GM04504 (cell line): ENCODE data around the gene MISP.
"Not testable (repeated sequence)": the region's sequence is repeated elsewhere in the genome, so short reads cannot be mapped to it uniquely, and the experiment has no call there.

Source experiments
- DNase-seq: peaks from one replicate; pipeline ENCODE4 v3.0.0-alpha.2; 2012; ENCODE audit warnings: low read depth

The MISP gene

GRCh38 chr19:750640-751423 is at the start of gene MISP:
TSS of gene MISP (plus strand) at chr19:751112. CDS start at chr19:756947, 5,835 bp downstream.
- DNase-seq = no peak

- DNase-seq = not testable (repeated sequence)
These were observed 48.1 kb upstream of the MISP start for GRCh38 chr19:702847-703246.

- no peak for DNase-seq
These were observed 47.6 kb upstream of the MISP start for GRCh38 chr19:703329-703650.

GRCh38 chr19:703651-704446 is 47.1 kb upstream of the MISP start:
- DNase-seq = no peak

DNA sequence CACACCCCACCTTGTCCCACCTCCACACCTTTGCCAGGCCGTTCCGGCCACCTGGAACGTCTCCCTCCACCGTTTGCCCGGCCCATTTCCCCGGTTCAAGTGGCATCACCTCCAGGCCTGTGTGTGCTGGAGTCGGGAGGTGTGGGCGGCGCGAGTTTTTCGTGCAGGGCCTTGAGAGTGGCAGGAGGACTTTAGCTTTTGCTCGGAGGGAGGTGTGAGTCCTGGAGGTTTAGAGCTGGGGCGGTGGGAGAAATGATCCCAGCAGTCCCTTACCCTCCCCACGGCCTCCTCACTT is 46.5 kb upstream of the MISP start:
- DNase-seq = no peak

GRCh38 chr19:708154-709143 is 42.5 kb upstream of the MISP start, which contains the start of gene PALM:
TSS of gene PALM (plus strand) at chr19:708935. CDS start at chr19:709147, 212 bp downstream.
- no peak for DNase-seq

GRCh38 chr19:709196-709964 is 41.5 kb upstream of the MISP start:
- no peak for DNase-seq

DNA sequence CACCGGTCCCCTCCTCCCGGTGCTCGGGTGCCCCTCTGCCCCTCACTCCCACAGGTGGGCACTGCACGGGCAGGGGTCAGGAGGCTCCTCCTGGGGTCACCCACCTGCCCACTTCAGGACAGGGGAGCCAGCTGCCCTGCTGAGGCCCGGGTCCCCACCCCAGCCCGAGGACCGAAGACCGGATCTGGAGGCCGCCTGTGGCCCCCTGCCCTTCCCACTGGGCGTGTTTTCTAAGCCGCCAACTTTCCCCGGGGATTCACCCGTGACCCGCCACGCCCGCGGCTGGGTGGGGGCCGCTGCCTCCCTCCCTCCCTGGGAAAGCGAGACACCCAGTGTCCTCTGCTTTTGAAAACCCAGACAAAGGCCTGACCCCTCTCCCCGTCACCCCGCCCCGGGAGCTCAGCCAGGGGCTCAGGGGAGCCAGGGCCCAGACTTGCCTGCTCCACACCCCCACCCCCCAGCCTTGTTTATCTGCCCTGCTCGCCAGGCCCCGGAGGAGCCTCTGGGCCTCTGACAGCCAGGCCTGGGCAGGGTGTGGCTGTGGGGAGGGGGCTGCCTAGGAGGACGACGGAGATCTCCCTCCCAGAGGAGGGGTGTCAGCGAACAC is 40.8 kb upstream of the MISP start:
- DNase-seq = no peak

DNA sequence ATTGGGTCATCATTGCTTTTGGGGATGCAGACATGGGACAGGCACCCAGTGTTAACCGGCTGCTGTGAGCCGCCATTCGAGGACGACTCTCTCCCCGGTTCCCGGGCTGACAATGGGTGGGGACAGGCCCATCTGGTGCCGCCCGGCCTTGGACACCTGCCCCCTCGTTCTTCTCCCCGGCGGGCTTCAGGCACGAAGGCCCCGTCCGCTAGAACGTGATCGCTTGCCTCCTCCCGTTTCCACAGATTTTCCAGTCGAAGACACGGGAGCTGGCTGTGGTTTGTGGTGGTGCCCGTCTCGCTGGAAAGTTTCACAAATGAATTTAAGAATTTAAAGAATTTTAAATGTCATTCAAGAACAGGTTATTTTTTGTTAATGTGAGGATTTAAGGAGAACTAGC is 40.1 kb upstream of the MISP start:
- DNase-seq = no peak

DNA sequence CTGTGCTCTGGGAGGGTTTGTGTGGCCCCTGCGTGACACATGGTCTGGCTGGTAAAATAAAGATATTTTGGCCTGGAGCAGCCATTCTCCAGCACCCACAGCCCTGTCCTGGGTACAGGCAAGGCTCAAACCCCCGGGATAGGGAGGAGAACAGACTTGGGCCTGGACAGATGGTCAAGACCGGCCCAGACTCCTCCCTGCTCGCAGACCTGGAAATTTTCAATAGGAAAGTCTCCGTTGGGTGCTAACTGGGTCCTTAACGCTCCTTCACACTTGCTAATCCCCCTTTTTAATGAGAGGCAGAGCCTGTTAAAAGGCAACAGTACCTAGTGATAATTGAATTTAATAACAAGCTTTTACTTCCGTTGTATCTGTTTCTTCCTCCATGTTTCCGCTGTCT is 39.7 kb upstream of the MISP start:
- no peak for DNase-seq

- DNase-seq = no peak
These were observed 35.6 kb upstream of the MISP start for GRCh38 chr19:715347-715746.

- DNase-seq = no peak
These were observed 32.5 kb upstream of the MISP start for GRCh38 chr19:718251-718951.

GRCh38 chr19:718991-719512 is 31.9 kb upstream of the MISP start:
- no peak for DNase-seq

DNA sequence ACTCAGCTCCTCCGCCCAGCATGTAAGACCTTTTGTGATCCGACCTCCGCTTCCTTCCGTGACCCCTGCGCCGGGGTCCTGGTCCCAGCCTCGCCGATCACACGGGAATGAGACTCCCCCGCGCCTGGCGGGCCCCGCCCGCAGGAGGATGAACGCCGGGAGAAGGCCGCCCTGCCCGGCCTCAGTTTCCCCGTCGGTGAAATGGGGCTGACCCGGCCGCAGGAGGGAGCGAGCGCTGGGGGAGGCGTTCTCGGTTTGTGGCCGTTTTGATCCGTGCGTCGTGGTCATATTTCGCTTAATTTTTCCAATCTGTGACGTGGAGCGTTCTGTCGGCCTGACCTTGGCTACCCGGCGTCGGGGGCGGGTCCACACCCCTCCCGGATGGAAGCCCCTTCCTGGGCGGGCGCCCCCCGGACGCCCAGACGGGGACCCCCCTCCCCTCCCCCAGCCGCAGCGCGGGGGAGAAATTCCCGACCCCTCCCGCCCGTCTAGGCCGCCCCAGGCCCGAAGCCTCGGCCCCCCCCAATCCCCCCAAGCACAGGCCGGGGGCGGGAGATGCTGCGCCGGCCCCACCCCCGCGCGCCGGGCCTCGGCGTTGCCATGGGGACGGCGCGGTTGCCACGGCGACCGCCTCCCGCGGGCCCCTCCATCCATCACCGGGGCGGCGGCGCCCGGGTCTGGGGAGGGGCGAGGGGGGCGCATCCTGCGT is 31.1 kb upstream of the MISP start:
- DNase-seq = no peak

- DNase-seq = no peak
These were observed 30.4 kb upstream of the MISP start for GRCh38 chr19:720345-721160.

DNA sequence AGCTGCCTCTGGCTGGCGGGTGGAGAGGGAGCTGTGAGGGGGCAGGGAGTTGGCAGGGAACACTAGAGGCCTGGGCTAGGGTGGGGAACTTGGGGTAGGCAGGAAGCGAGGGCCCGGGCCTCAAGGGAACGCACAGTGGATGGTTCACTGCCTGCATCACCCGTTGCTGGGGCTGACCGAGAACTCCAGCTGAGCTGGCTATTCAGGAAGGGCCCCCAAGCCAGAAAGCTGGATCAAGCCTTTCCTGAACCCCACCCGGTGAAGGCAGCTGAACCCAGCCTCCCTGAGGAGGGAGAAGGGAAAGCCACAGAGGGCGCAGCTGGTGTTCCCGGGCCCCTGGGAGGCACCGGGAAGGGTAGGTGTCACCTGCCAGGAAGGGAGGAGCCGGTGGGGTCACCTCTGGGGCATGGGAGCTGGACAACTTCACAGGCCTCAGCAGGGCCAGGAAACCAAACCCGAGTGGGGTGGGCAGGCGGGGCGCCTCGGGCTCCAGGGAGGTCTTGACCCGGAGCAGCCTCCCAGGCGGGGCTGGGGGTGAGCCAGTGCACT is 28.3 kb upstream of the MISP start:
- no peak for DNase-seq

GRCh38 chr19:723247-723646 is 27.7 kb upstream of the MISP start:
- DNase-seq = no peak

DNA sequence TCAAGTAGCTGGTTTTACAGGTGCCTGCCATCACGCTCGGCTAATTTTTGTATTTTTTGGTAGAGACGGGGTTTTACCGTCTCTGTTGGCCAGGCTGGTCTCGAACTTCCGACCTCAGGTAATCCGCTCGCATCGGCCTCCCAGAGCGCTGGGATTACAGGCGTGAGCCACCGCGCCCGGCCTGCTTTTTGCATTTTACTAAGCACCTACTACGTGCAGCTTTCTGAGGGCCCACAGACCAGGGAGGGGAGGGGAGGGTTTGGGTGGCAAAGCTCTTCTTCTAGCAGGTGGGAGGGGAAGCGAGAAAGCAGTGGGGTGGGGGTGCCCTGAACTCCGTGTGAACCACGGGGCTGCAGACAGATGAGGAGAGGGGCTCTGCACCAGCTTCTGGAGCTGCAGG is 27.2 kb upstream of the MISP start:
- no peak for DNase-seq
